Left lung (tissue), 10 donors: ENCODE results near the gene GNPTAB. TPM values are rescaled to one million over a fixed set of nuclear protein-coding genes. Genes with fewer than 3 reads are reported as not detected.
"Not testable (repeated sequence)": the region's sequence is repeated elsewhere in the genome, so short reads cannot be mapped to it uniquely, and the experiment has no call there.

Experiments used
- ATAC-seq: fragments of 200-7000 bp; cut with Tn5 transposase; one replicate; pipeline ENCODE4 v1.9.1; 2020; ENCODE audit warnings: moderate library complexity
- DNase-seq, 4 donors: peaks; one replicate each; pipeline ENCODE4 v3.0.0-alpha.2; 2013 to 2020
- H3K27ac ChIP-seq, 2 donors: fragments of 200-600 bp; sonication (generic) in 1 of 2; one replicate each; pipeline versions ENCODE4 v1.5.0 to v1.8.0; 2020 to 2021
- H3K27me3 ChIP-seq, 2 donors: fragments of 200-600 bp; sonication (generic) in 1 of 2; one replicate each; pipeline versions ENCODE4 v1.5.0 to v1.8.0; 2020 to 2021
- H3K36me3 ChIP-seq, 2 donors: fragments of 200-600 bp; sonication (generic) in 1 of 2; one replicate each; pipeline versions ENCODE4 v1.5.0 to v1.8.0; 2020 to 2021
- H3K4me1 ChIP-seq, 2 donors: fragments of 200-600 bp; one replicate each; pipeline ENCODE4 v1.8.0; 2021
- H3K4me3 ChIP-seq, 2 donors: fragments of 200-600 bp; sonication (generic) in 1 of 2; one replicate each; pipeline versions ENCODE4 v1.5.0 to v1.8.0; 2020 to 2021; ENCODE audit warnings: mild to moderate bottlenecking in 1 of 2
- H3K9me3 ChIP-seq, 2 donors: fragments of 200-600 bp; sonication (generic) in 1 of 2; one replicate each; pipeline versions ENCODE4 v1.5.0 to v1.8.0; 2020 to 2021
- CTCF ChIP-seq, 2 donors: fragments of 200-600 bp; sonication (generic) in 1 of 2; IDR thresholded peaks; one replicate each; pipeline versions ENCODE4 v1.5.0 to v1.8.0; 2021; ENCODE audit warnings: antibody characterized with exemption in 2 of 2
- intact Hi-C, 2 donors: fragments of 100-400 bp; cut with DNase I; formaldehyde crosslinking; loops; one replicate each; pipeline versions ENCODE4 v1.11.2 to v1.14.2; 2022
- polyA plus RNA-seq, 6 donors: library from polyadenylated mRNA; unstranded; fragments of 120-200 nt; gene quantifications; one replicate each; pipeline ENCODE4 v1.2.1, GENCODE V29; 2013; ENCODE audit not compliant: insufficient read length in 6 of 6
- total RNA-seq, 2 donors: library from RNA; stranded (reverse); fragmentation: NEBNext Ultra II Directional; extraction: Animal tissue kit (Norgen Biotek cat#: 25700); gene quantifications; one replicate each; pipeline ENCODE4 v1.2.1, GENCODE V29; 2021
- donor health status: DM: no; HTN: yes; CAD: no.
- donor health status: DM: no; HTN: no; CAD: no.

The GNPTAB gene
- total and polyA plus RNA-seq, 8 donors, result 42.7 to 68.9 (median 51.4) TPM

DNA sequence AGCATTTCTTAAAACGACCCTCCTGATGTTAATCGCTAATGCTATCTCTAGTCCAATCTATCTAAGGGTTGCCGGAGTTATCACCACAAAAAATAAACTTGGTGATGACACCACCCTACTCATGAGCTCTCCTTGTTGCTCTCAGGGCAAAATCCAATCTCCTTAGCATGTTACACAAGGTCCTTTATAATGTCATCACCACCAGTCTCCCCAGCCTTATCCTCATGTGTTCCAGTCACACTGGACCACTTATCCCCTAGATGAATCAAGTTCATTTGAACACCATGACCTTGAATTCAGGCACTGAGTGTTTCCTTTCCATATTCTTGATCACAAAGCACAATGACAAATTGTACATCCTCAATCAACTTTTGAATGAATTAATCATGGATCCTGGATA is 27.6 kb upstream of the GNPTAB start:
- Histone ChIP-seq H3K9me3 (no peaks in the 10 kb centered on the region), H3K36me3 (no peaks in the 10 kb centered on the region), H3K27me3 (no peaks in the 10 kb centered on the region), H3K27ac (peak overlapping the region in 1 of 2 donors; percentile 79), H3K4me3 (no peak overlapping the region), H3K4me1 (peaks cover 0 to 70% of the 10 kb centered on the region in 2 donors)
- TF ChIP-seq CTCF (IDR thresholded peaks at IDR 0.05), result no peak
- ATAC-seq (no peak), DNase-seq (no peak)
- intact Hi-C loops, result no loop called here

DNA sequence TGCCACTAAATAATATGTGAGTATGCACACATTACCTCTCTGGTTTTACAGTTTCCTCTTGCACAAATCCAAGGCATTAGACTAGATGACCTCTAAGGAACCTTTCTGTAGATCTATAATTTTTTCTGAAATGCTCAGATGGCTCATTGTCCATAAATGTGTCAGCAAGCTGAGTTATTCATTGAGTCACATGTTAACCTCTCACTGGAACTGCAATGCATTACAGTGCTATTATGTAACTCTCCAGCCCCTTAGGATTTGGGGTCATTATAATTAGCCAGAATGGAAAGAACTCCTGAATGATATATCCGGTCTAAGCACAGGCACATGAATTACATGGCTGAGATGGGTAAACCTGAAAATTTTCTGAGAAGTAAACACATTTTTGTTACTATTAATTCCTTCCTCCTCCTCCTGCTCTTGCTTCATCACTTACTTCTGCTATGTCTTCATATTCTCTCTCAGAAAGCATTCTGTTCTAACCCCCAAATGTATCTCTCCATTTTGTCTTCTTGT is 26.3 kb upstream of the GNPTAB start:
- no peak for DNase-seq
- peak; percentile 27 for ATAC-seq
- peak overlapping the region in 1 of 2 donors; percentile 79 for H3K27ac ChIP-seq

DNA sequence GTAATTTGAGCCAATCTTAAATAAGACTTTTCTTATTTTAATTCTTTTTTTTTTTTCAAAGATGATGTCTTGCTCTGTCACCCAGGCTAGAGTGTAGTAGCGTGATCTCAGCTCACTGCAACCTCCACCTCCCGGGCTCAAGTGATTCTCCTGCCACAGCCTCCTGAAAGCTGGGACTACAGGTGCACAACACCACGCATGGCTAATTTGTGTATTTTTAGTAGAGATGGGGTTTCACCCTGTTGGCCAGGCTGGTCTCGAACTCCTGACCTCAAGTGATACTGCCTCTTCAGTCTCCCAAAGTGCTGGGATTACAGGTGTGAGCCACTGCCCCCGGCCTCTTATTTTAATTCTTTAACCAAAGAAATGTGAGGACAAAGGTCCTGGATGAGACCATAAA is 25.9 kb upstream of the GNPTAB start:
- intact Hi-C loops, H3K36me3 ChIP-seq, H3K9me3 ChIP-seq, H3K27me3 ChIP-seq, ATAC-seq, H3K4me3 ChIP-seq, DNase-seq: not testable (repeated sequence)
- peak overlapping the region in 1 of 2 donors; percentile 79 for H3K27ac ChIP-seq
- peaks cover 0 to 70% of the 10 kb centered on the region in 2 donors for H3K4me1 ChIP-seq

More for the DNA sequence above, 26.3 kb upstream of the GNPTAB start:
- no peaks in the 10 kb centered on the region for H3K9me3 ChIP-seq
- intact Hi-C loops, result no loop called here
- peaks cover 0 to 70% of the 10 kb centered on the region in 2 donors for H3K4me1 ChIP-seq
- H3K27me3 ChIP-seq, result no peaks in the 10 kb centered on the region
- H3K36me3 ChIP-seq, result no peaks in the 10 kb centered on the region
- TF ChIP-seq CTCF (IDR thresholded peaks at IDR 0.05), result no peak
- no peak overlapping the region for H3K4me3 ChIP-seq

GRCh38 chr12:101855976-101856375 is 25.2 kb upstream of the GNPTAB start:
- no peak for ATAC-seq
- Histone ChIP-seq H3K36me3 (no peaks in the 10 kb centered on the region), H3K4me1 (peaks cover 0 to 69% of the 10 kb centered on the region in 2 donors), H3K4me3 (no peak overlapping the region), H3K9me3 (no peaks in the 10 kb centered on the region), H3K27me3 (no peaks in the 10 kb centered on the region), H3K27ac (peak overlapping the region in 1 of 2 donors; percentile 79)
- DNase-seq, result no peak
- intact Hi-C loops, result no loop called here
- no peak for TF ChIP-seq CTCF (IDR thresholded peaks at IDR 0.05)

- H3K27ac ChIP-seq, result peak overlapping the region in 1 of 2 donors; percentile 79
- no peaks in the 10 kb centered on the region for H3K36me3 ChIP-seq
- ATAC-seq (peak; percentile 28), DNase-seq (no peak)
- TF ChIP-seq CTCF (IDR thresholded peaks at IDR 0.05), result no peak
- H3K9me3 ChIP-seq, result no peaks in the 10 kb centered on the region
- no peak overlapping the region for H3K4me3 ChIP-seq
- H3K27me3 ChIP-seq, result no peaks in the 10 kb centered on the region
- peaks cover 0 to 69% of the 10 kb centered on the region in 2 donors for H3K4me1 ChIP-seq
- intact Hi-C loops, result no loop called here
Measured at GRCh38 chr12:101855364-101855884, 24.7 kb upstream of the GNPTAB start.

DNA sequence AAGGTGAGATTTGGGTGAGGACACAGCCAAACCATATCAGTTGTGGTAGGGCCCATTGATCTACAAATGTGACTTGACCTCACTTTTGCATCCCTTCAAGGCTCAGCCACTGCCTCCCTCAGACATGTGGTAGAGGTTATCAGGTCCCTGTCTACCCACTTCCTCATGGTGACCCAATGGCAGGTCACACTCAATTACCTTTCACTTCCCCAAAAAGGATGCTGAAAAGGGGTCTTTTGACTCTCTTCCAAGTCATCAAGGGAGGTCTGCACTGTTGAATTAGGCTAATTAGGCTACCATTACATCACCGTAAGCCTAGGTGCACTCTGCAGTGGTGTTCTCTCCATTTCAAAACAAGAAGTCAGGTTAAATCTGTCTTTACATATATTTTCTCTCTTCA is 24.0 kb upstream of the GNPTAB start:
- no peak for TF ChIP-seq CTCF (IDR thresholded peaks at IDR 0.05)
- H3K27ac ChIP-seq, result peak overlapping the region in 1 of 2 donors; percentile 79
- no peaks in the 10 kb centered on the region for H3K9me3 ChIP-seq
- H3K4me1 ChIP-seq, result peaks cover 0 to 65% of the 10 kb centered on the region in 2 donors
- ATAC-seq, result no peak
- H3K36me3 ChIP-seq, result no peaks in the 10 kb centered on the region
- intact Hi-C loops, result no loop called here
- no peaks in the 10 kb centered on the region for H3K27me3 ChIP-seq
- no peak for DNase-seq
- no peak overlapping the region for H3K4me3 ChIP-seq
